ENCODE data around the gene LRRK1. TPM values are rescaled to one million over a fixed set of nuclear protein-coding genes. Genes with fewer than 3 reads are reported as not detected.

Gene LRRK1
- total and polyA plus RNA-seq, 2 donors, result 3.4 to 6.7 TPM

- 96% methylated on average over 13 of the region's 13 CpGs for whole genome bisulfite sequencing
- no peaks in the 10 kb centered on the region for H3K36me3 ChIP-seq (ENCODE audit: control insufficient read depth in 2 of 2, insufficient read depth in 2 of 2, low read length in 1 of 2)
- no peak for DNase-seq (ENCODE audit: low read depth in 6 of 9, low spot score in 9 of 9)
Measured at GRCh38 chr15:101018450-101018849, 99.3 kb downstream of the LRRK1 start.

GRCh38 chr15:101019366-101019896 is 100.3 kb downstream of the LRRK1 start:
- H3K27ac ChIP-seq (ENCODE audit: low read depth in 1 of 2, low read length in 1 of 2), result no peak overlapping the region
- no peaks in the 10 kb centered on the region for H3K9me3 ChIP-seq (ENCODE audit: control insufficient read depth in 2 of 2, insufficient read depth in 1 of 2, low read length in 1 of 2)
- H3K36me3 ChIP-seq (ENCODE audit: control insufficient read depth in 2 of 2, insufficient read depth in 2 of 2, low read length in 1 of 2), result no peaks in the 10 kb centered on the region
- peaks cover 0 to 2% of the 10 kb centered on the region in 2 donors for H3K4me1 ChIP-seq (ENCODE audit: control insufficient read depth in 2 of 2, insufficient read depth in 2 of 2, low read length in 2 of 2)
- DNase-seq (ENCODE audit: low read depth in 6 of 9, low spot score in 9 of 9), result no peak
- no peak overlapping the region for H3K4me3 ChIP-seq (ENCODE audit: low read length in 2 of 2)
- WGBS, result 98% methylated on average over 9 of the region's 9 CpGs
- no peaks in the 10 kb centered on the region for H3K27me3 ChIP-seq (ENCODE audit: control insufficient read depth in 2 of 2, insufficient read depth in 1 of 2, low read length in 1 of 2)

More at GRCh38 chr15:101018450-101018849, 99.3 kb downstream of the LRRK1 start:
- no peak overlapping the region for H3K4me3 ChIP-seq (ENCODE audit: low read length in 2 of 2)
- H3K9me3 ChIP-seq (ENCODE audit: control insufficient read depth in 2 of 2, insufficient read depth in 1 of 2, low read length in 1 of 2), result no peaks in the 10 kb centered on the region
- no peak overlapping the region for H3K27ac ChIP-seq (ENCODE audit: low read depth in 1 of 2, low read length in 1 of 2)
- no peaks in the 10 kb centered on the region for H3K27me3 ChIP-seq (ENCODE audit: control insufficient read depth in 2 of 2, insufficient read depth in 1 of 2, low read length in 1 of 2)
- H3K4me1 ChIP-seq (ENCODE audit: control insufficient read depth in 2 of 2, insufficient read depth in 2 of 2, low read length in 2 of 2), result peaks cover 0 to 5% of the 10 kb centered on the region in 2 donors

- H3K27me3 ChIP-seq (ENCODE audit: control insufficient read depth in 2 of 2, insufficient read depth in 1 of 2, low read length in 1 of 2), result no peaks in the 10 kb centered on the region
- no peak overlapping the region for H3K4me3 ChIP-seq (ENCODE audit: low read length in 2 of 2)
- no peak for DNase-seq (ENCODE audit: low read depth in 6 of 9, low spot score in 9 of 9)
Measured at GRCh38 chr15:101020451-101020850, 101.3 kb downstream of the LRRK1 start.

GRCh38 chr15:101020945-101021344 is 101.8 kb downstream of the LRRK1 start:
- H3K27ac ChIP-seq (ENCODE audit: low read depth in 1 of 2, low read length in 1 of 2), result no peak overlapping the region
- no peaks in the 10 kb centered on the region for H3K9me3 ChIP-seq (ENCODE audit: control insufficient read depth in 2 of 2, insufficient read depth in 1 of 2, low read length in 1 of 2)
- H3K27me3 ChIP-seq (ENCODE audit: control insufficient read depth in 2 of 2, insufficient read depth in 1 of 2, low read length in 1 of 2), result no peaks in the 10 kb centered on the region
- 95% methylated on average over 10 of the region's 10 CpGs for WGBS
- no peak overlapping the region for H3K4me3 ChIP-seq (ENCODE audit: low read length in 2 of 2)
- no peaks in the 10 kb centered on the region for H3K36me3 ChIP-seq (ENCODE audit: control insufficient read depth in 2 of 2, insufficient read depth in 2 of 2, low read length in 1 of 2)
- DNase-seq (ENCODE audit: low read depth in 6 of 9, low spot score in 9 of 9), result no peak
- H3K4me1 ChIP-seq (ENCODE audit: control insufficient read depth in 2 of 2, insufficient read depth in 2 of 2, low read length in 2 of 2), result peaks cover 0 to 2% of the 10 kb centered on the region in 2 donors

More at GRCh38 chr15:101020451-101020850, 101.3 kb downstream of the LRRK1 start:
- Histone ChIP-seq H3K36me3 (ENCODE audit: control insufficient read depth in 2 of 2, insufficient read depth in 2 of 2, low read length in 1 of 2) (no peaks in the 10 kb centered on the region), H3K4me1 (ENCODE audit: control insufficient read depth in 2 of 2, insufficient read depth in 2 of 2, low read length in 2 of 2) (peaks cover 0 to 2% of the 10 kb centered on the region in 2 donors), H3K27ac (ENCODE audit: low read depth in 1 of 2, low read length in 1 of 2) (no peak overlapping the region), H3K9me3 (ENCODE audit: control insufficient read depth in 2 of 2, insufficient read depth in 1 of 2, low read length in 1 of 2) (no peaks in the 10 kb centered on the region)
- 99% methylated on average over 5 of the region's 5 CpGs for WGBS

- Histone ChIP-seq H3K4me1 (ENCODE audit: control insufficient read depth in 2 of 2, insufficient read depth in 2 of 2, low read length in 2 of 2) (peaks cover 0 to 2% of the 10 kb centered on the region in 2 donors), H3K27ac (ENCODE audit: low read depth in 1 of 2, low read length in 1 of 2) (no peak overlapping the region), H3K9me3 (ENCODE audit: control insufficient read depth in 2 of 2, insufficient read depth in 1 of 2, low read length in 1 of 2) (no peaks in the 10 kb centered on the region), H3K4me3 (ENCODE audit: low read length in 2 of 2) (no peak overlapping the region), H3K27me3 (ENCODE audit: control insufficient read depth in 2 of 2, insufficient read depth in 1 of 2, low read length in 1 of 2) (no peaks in the 10 kb centered on the region), H3K36me3 (ENCODE audit: control insufficient read depth in 2 of 2, insufficient read depth in 2 of 2, low read length in 1 of 2) (no peaks in the 10 kb centered on the region)
- 90% methylated on average over 11 of the region's 11 CpGs for WGBS
- DNase-seq (ENCODE audit: low read depth in 6 of 9, low spot score in 9 of 9), result no peak
Measured at GRCh38 chr15:101022306-101022705, 103.1 kb downstream of the LRRK1 start.

GRCh38 chr15:101022876-101023275 is 103.7 kb downstream of the LRRK1 start:
- Histone ChIP-seq H3K27me3 (ENCODE audit: control insufficient read depth in 2 of 2, insufficient read depth in 1 of 2, low read length in 1 of 2) (no peaks in the 10 kb centered on the region), H3K36me3 (ENCODE audit: control insufficient read depth in 2 of 2, insufficient read depth in 2 of 2, low read length in 1 of 2) (no peaks in the 10 kb centered on the region), H3K4me1 (ENCODE audit: control insufficient read depth in 2 of 2, insufficient read depth in 2 of 2, low read length in 2 of 2) (peaks cover 0 to 2% of the 10 kb centered on the region in 2 donors), H3K27ac (ENCODE audit: low read depth in 1 of 2, low read length in 1 of 2) (no peak overlapping the region), H3K9me3 (ENCODE audit: control insufficient read depth in 2 of 2, insufficient read depth in 1 of 2, low read length in 1 of 2) (no peaks in the 10 kb centered on the region), H3K4me3 (ENCODE audit: low read length in 2 of 2) (no peak overlapping the region)
- DNase-seq (ENCODE audit: low read depth in 6 of 9, low spot score in 9 of 9), result no peak
- WGBS, result 96% methylated on average over 3 of the region's 3 CpGs

GRCh38 chr15:101023501-101024072 is 104.4 kb downstream of the LRRK1 start:
- DNase-seq (ENCODE audit: low read depth in 6 of 9, low spot score in 9 of 9), result no peak
- no peak overlapping the region for H3K27ac ChIP-seq (ENCODE audit: low read depth in 1 of 2, low read length in 1 of 2)
- peaks cover 0 to 2% of the 10 kb centered on the region in 2 donors for H3K4me1 ChIP-seq (ENCODE audit: control insufficient read depth in 2 of 2, insufficient read depth in 2 of 2, low read length in 2 of 2)
- no peaks in the 10 kb centered on the region for H3K9me3 ChIP-seq (ENCODE audit: control insufficient read depth in 2 of 2, insufficient read depth in 1 of 2, low read length in 1 of 2)
- H3K4me3 ChIP-seq (ENCODE audit: low read length in 2 of 2), result no peak overlapping the region
- H3K36me3 ChIP-seq (ENCODE audit: control insufficient read depth in 2 of 2, insufficient read depth in 2 of 2, low read length in 1 of 2), result no peaks in the 10 kb centered on the region
- peaks cover 0 to 3% of the 10 kb centered on the region in 2 donors for H3K27me3 ChIP-seq (ENCODE audit: control insufficient read depth in 2 of 2, insufficient read depth in 1 of 2, low read length in 1 of 2)
- 91% methylated on average over 11 of the region's 11 CpGs for WGBS

- H3K9me3 ChIP-seq (ENCODE audit: control insufficient read depth in 2 of 2, insufficient read depth in 1 of 2, low read length in 1 of 2), result no peaks in the 10 kb centered on the region
- 92% methylated on average over 11 of the region's 11 CpGs for WGBS
- no peak for DNase-seq (ENCODE audit: low read depth in 6 of 9, low spot score in 9 of 9)
- no peak overlapping the region for H3K27ac ChIP-seq (ENCODE audit: low read depth in 1 of 2, low read length in 1 of 2)
- peaks cover 0 to 2% of the 10 kb centered on the region in 2 donors for H3K4me1 ChIP-seq (ENCODE audit: control insufficient read depth in 2 of 2, insufficient read depth in 2 of 2, low read length in 2 of 2)
- peaks cover 0 to 7% of the 10 kb centered on the region in 2 donors for H3K27me3 ChIP-seq (ENCODE audit: control insufficient read depth in 2 of 2, insufficient read depth in 1 of 2, low read length in 1 of 2)
- H3K36me3 ChIP-seq (ENCODE audit: control insufficient read depth in 2 of 2, insufficient read depth in 2 of 2, low read length in 1 of 2), result no peaks in the 10 kb centered on the region
- no peak overlapping the region for H3K4me3 ChIP-seq (ENCODE audit: low read length in 2 of 2)
Measured at GRCh38 chr15:101024073-101024695, 105.0 kb downstream of the LRRK1 start.

GRCh38 chr15:101024706-101025500 is 105.7 kb downstream of the LRRK1 start:
- peaks cover 0 to 2% of the 10 kb centered on the region in 2 donors for H3K4me1 ChIP-seq (ENCODE audit: control insufficient read depth in 2 of 2, insufficient read depth in 2 of 2, low read length in 2 of 2)
- no peak overlapping the region for H3K4me3 ChIP-seq (ENCODE audit: low read length in 2 of 2)
- no peak overlapping the region for H3K27ac ChIP-seq (ENCODE audit: low read depth in 1 of 2, low read length in 1 of 2)
- H3K9me3 ChIP-seq (ENCODE audit: control insufficient read depth in 2 of 2, insufficient read depth in 1 of 2, low read length in 1 of 2), result no peaks in the 10 kb centered on the region
- H3K27me3 ChIP-seq (ENCODE audit: control insufficient read depth in 2 of 2, insufficient read depth in 1 of 2, low read length in 1 of 2), result peaks cover 0 to 7% of the 10 kb centered on the region in 2 donors
- 97% methylated on average over 20 of the region's 20 CpGs for WGBS
- DNase-seq (ENCODE audit: low read depth in 6 of 9, low spot score in 9 of 9), result no peak
- H3K36me3 ChIP-seq (ENCODE audit: control insufficient read depth in 2 of 2, insufficient read depth in 2 of 2, low read length in 1 of 2), result no peaks in the 10 kb centered on the region
